Measurements from ENCODE around the gene PKP3.

DNA sequence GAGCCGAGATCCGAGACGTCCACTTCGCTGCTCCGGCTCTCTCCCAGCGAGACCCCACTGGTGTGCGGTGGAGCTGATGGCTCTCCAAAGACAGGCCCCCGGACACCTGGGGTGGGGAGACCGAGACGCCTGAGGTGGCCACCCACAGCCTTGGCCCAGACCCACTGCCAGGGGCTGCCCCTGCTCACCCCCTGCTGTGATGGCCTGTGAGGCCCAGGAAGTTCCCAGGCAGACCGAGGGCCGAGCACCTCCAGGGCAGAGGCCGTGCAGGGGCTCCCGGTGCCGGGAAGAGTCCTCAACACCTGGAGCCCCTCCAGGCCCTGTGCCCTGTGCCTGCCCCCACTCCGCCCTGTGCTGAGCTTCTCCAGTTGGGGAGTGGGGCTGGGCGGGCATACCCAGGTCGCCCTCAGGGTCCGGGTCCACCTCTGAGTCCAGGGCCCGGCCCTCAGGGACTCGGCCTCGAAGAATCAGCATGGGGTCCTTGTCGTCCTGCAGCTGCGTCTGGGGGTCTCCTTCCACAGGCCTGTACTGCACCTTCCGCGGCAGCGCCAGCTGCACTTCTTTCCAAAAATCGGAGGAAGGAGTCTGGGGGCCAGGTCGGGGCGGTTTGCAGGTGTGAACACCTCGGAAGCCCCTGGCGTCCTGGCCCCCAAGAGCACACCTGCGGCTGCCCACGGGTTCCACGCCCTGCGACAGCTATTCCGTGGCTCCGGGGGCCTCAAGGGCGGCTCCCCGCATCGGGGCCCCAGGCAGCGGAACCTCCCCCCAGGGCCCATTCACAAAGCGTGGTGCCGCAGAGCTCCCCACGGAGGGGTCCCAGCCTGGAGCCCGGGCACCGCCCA is 12.2 kb downstream of the PKP3 start:
- TF ChIP-seq CTCF (optimal IDR thresholded peaks at IDR 0.05 in 1 of 3, IDR thresholded peaks at IDR 0.05 in 1 of 3, conservative IDR thresholded peaks at IDR 0.05 in 1 of 3; ENCODE audit: extremely low read depth in 1 of 3, insufficient read depth in 2 of 3, low read length in 3 of 3) (no peak), EZH2 (IDR thresholded peaks at IDR 0.05; ENCODE audit: low read length) (no peak)
